ENCODE results near the gene PCNX2. TPM values are rescaled to one million over a fixed set of nuclear protein-coding genes. Genes with fewer than 3 reads are reported as not detected.

The PCNX2 gene
- total RNA-seq, 1 experiment from 2014 or later = 15.0 TPM

GRCh38 chr1:233337505-233337904 lies 42.0 kb upstream of the PCNX2 start:
- ChIA-PET CTCF (no interaction called here), POLR2A (no interaction called here)
- Mint-ChIP-seq H3K4me3 (ENCODE audit: unreplicated experiment) (no peak overlapping the region), H3K36me3 (ENCODE audit: insufficient read depth, unreplicated experiment) (no peaks in the 10 kb centered on the region), H3K4me1 (ENCODE audit: low read depth, unreplicated experiment) (peaks cover 6% of the 10 kb centered on the region), H3K9me3 (ENCODE audit: unreplicated experiment) (no peaks in the 10 kb centered on the region), H3K27ac (ENCODE audit: unreplicated experiment) (no peak overlapping the region), H3K27me3 (ENCODE audit: insufficient read depth, unreplicated experiment) (peaks cover 3% of the 10 kb centered on the region)
- H3K27me3 ChIP-seq (replicated peaks; ENCODE audit: control insufficient read depth, insufficient read depth, low read length) = no peaks in the 10 kb centered on the region
- no TSS peak for BruUV-seq (replicated peaks)
- no peaks in the 10 kb centered on the region for H3K4me1 ChIP-seq
- H3K4me3 ChIP-seq (ENCODE audit: low read depth, low read length) = no peak overlapping the region
- intact Hi-C loops (cut with micrococcal nuclease; ENCODE audit: unreplicated experiment) = no loop called here
- DNase-seq = no peak
- no peaks in the 10 kb centered on the region for H3K36me3 ChIP-seq (ENCODE audit: control insufficient read depth, insufficient read depth, low read length)
- no peaks in the 10 kb centered on the region for H3K9me3 ChIP-seq
- TF ChIP-seq CTCF (IDR thresholded peaks at IDR 0.05; ENCODE audit: insufficient read depth in 1 of 2, low read depth in 1 of 2, low read length in 1 of 2, severe bottlenecking in 1 of 2, unreplicated experiment in 1 of 2) = no peak

GRCh38 chr1:233336554-233337456 lies 41.3 kb upstream of the PCNX2 start:
- DNase-seq = no peak
- POLR2A ChIA-PET = no interaction called here
- Histone ChIP-seq H3K4me3 (ENCODE audit: low read depth, low read length) (no peak overlapping the region), H3K27me3 (replicated peaks; ENCODE audit: control insufficient read depth, insufficient read depth, low read length) (no peaks in the 10 kb centered on the region), H3K36me3 (ENCODE audit: control insufficient read depth, insufficient read depth, low read length) (no peaks in the 10 kb centered on the region), H3K9me3 (no peaks in the 10 kb centered on the region), H3K4me1 (no peaks in the 10 kb centered on the region)
- H3K9me3 Mint-ChIP-seq (ENCODE audit: unreplicated experiment) = no peaks in the 10 kb centered on the region
- no peaks in the 10 kb centered on the region for H3K36me3 Mint-ChIP-seq (ENCODE audit: insufficient read depth, unreplicated experiment)
- H3K4me3 Mint-ChIP-seq (ENCODE audit: unreplicated experiment) = no peak overlapping the region
- CTCF ChIA-PET = no interaction called here
- intact Hi-C loops (cut with micrococcal nuclease; ENCODE audit: unreplicated experiment) = no loop called here
- peaks cover 3% of the 10 kb centered on the region for H3K27me3 Mint-ChIP-seq (ENCODE audit: insufficient read depth, unreplicated experiment)
- H3K27ac Mint-ChIP-seq (ENCODE audit: unreplicated experiment) = no peak overlapping the region
- peaks cover 6% of the 10 kb centered on the region for H3K4me1 Mint-ChIP-seq (ENCODE audit: low read depth, unreplicated experiment)
- no TSS peak for BruUV-seq (replicated peaks)
- no peak for TF ChIP-seq CTCF (IDR thresholded peaks at IDR 0.05; ENCODE audit: insufficient read depth in 1 of 2, low read depth in 1 of 2, low read length in 1 of 2, severe bottlenecking in 1 of 2, unreplicated experiment in 1 of 2)

- H3K9me3 ChIP-seq = no peaks in the 10 kb centered on the region
- Mint-ChIP-seq H3K27me3 (ENCODE audit: insufficient read depth, unreplicated experiment) (peaks cover 3% of the 10 kb centered on the region), H3K27ac (ENCODE audit: unreplicated experiment) (no peak overlapping the region), H3K36me3 (ENCODE audit: insufficient read depth, unreplicated experiment) (no peaks in the 10 kb centered on the region), H3K4me3 (ENCODE audit: unreplicated experiment) (no peak overlapping the region), H3K9me3 (ENCODE audit: unreplicated experiment) (no peaks in the 10 kb centered on the region), H3K4me1 (ENCODE audit: low read depth, unreplicated experiment) (no peaks in the 10 kb centered on the region)
- no peaks in the 10 kb centered on the region for H3K36me3 ChIP-seq (ENCODE audit: control insufficient read depth, insufficient read depth, low read length)
- TF ChIP-seq CTCF (IDR thresholded peaks at IDR 0.05; ENCODE audit: insufficient read depth in 1 of 2, low read depth in 1 of 2, low read length in 1 of 2, severe bottlenecking in 1 of 2, unreplicated experiment in 1 of 2) = no peak
- H3K4me3 ChIP-seq (ENCODE audit: low read depth, low read length) = no peak overlapping the region
- peaks cover 7% of the 10 kb centered on the region; the same call in 1 of the 2 replicates for H3K4me1 ChIP-seq
- ChIA-PET CTCF (interaction anchor here (0.7 kb wide), 1 partner anchor 33 kb away, joined by 3 read pairs; no protein-coding TSS in a partner anchor), POLR2A (no interaction called here)
- intact Hi-C loops (cut with micrococcal nuclease; ENCODE audit: unreplicated experiment) = no loop called here
- DNase-seq = no peak
- no peaks in the 10 kb centered on the region for H3K27me3 ChIP-seq (replicated peaks; ENCODE audit: control insufficient read depth, insufficient read depth, low read length)
- no TSS peak for BruUV-seq (replicated peaks)
These were observed 38.6 kb upstream of the PCNX2 start for GRCh38 chr1:233334092-233334491.
